Mesendoderm (in vitro differentiated cells): ENCODE results near the gene STAB2.
"Not testable (repeated sequence)": the region's sequence is repeated elsewhere in the genome, so short reads cannot be mapped to it uniquely, and the experiment has no call there.

ENCODE experiments used
- DNase-seq: peaks from one replicate; pipeline ENCODE4 v3.0.0; 2013
- H2AK5ac ChIP-seq: 2 replicates; pipeline ENCODE4 v1.6.1; 2013; ENCODE audit warnings: low read length, inconsistent platforms
- H2BK120ac ChIP-seq: 2 replicates; pipeline ENCODE4 v1.6.1; 2013; ENCODE audit warnings: low read depth, mild to moderate bottlenecking, low read length, moderate library complexity, mixed read lengths
- H2BK15ac ChIP-seq: replicated peaks from 2 replicates; pipeline ENCODE4 v1.6.1; 2013; ENCODE audit warnings: low read depth, mild to moderate bottlenecking, moderate library complexity
- H2BK5ac ChIP-seq: 2 replicates; pipeline ENCODE4 v1.6.1; 2013; ENCODE audit warnings: low read length, inconsistent platforms
- H3K18ac ChIP-seq: 2 replicates; pipeline ENCODE4 v1.6.1; 2013; ENCODE audit warnings: mild to moderate bottlenecking, low read length, mixed read lengths
- H3K23ac ChIP-seq: one replicate; pipeline ENCODE4 v1.6.1; 2013; ENCODE audit warnings: low read length
- H3K27ac ChIP-seq: 2 replicates; pipeline ENCODE4 v1.5.1; 2013; ENCODE audit warnings: low read depth, mild to moderate bottlenecking, inconsistent platforms, low read length, moderate library complexity
- H3K27me3 ChIP-seq: 2 replicates; pipeline ENCODE4 v1.6.1; 2013; ENCODE audit warnings: low read length, control low read depth, mild to moderate bottlenecking, inconsistent platforms; ENCODE audit not compliant: insufficient read depth, poor library complexity
- H3K36me3 ChIP-seq: 2 replicates; pipeline ENCODE4 v1.6.1; 2013; ENCODE audit warnings: low read length, inconsistent platforms; ENCODE audit not compliant: control insufficient read depth, insufficient read depth
- H3K4ac ChIP-seq: one replicate; pipeline ENCODE4 v1.6.1; 2013; ENCODE audit warnings: low read depth, mild to moderate bottlenecking, low read length, moderate library complexity
- H3K4me1 ChIP-seq: 2 replicates; pipeline ENCODE4 v1.6.1; 2013; ENCODE audit warnings: low read depth, low read length, inconsistent platforms; ENCODE audit not compliant: control insufficient read depth
- H3K4me2 ChIP-seq: 2 replicates; pipeline ENCODE4 v1.6.1; 2013; ENCODE audit warnings: low read length
- H3K4me3 ChIP-seq: 2 replicates; pipeline ENCODE4 v1.5.1; 2013; ENCODE audit warnings: mild to moderate bottlenecking, low read length
- H3K56ac ChIP-seq: one replicate; pipeline ENCODE4 v1.6.1; 2013; ENCODE audit warnings: low read length
- H3K79me1 ChIP-seq: 2 replicates; pipeline ENCODE4 v1.6.1; 2013; ENCODE audit warnings: low read length, inconsistent platforms
- H3K79me2 ChIP-seq: 2 replicates; pipeline ENCODE4 v1.6.1; 2013; ENCODE audit warnings: mild to moderate bottlenecking, low read length; ENCODE audit not compliant: control insufficient read depth, insufficient read depth
- H3K9ac ChIP-seq: 2 replicates; pipeline ENCODE4 v1.6.1; 2013; ENCODE audit warnings: low read length, inconsistent platforms
- H4K5ac ChIP-seq: one replicate; pipeline ENCODE4 v1.6.1; 2013; ENCODE audit warnings: low read length
- H4K8ac ChIP-seq: one replicate; pipeline ENCODE4 v1.6.1; 2013; ENCODE audit warnings: low read depth, mild to moderate bottlenecking, control low read depth, low read length, moderate library complexity
- WGBS: extraction: QIAGEN DNeasy Blood & Tissue Kit; methylation state at CpG from one replicate; pipeline ENCODE4 v1.1.7; 2013; ENCODE audit warnings: low lambda C conversion rate, missing lambda C conversion rate; ENCODE audit not compliant: insufficient coverage; ENCODE audit errors: extremely low coverage; 5-methylcytosine and 5-hydroxymethylcytosine counted together

The STAB2 gene

GRCh38 chr12:103645202-103645601 is 58.1 kb downstream of the STAB2 start:
- no peaks in the 10 kb centered on the region for H3K36me3 ChIP-seq
- H3K4me2 ChIP-seq, result no peak overlapping the region
- H3K23ac ChIP-seq, result no peak overlapping the region
- no peak overlapping the region for H3K27ac ChIP-seq
- no peak overlapping the region for H2BK15ac ChIP-seq
- H3K79me1 ChIP-seq, result no peaks in the 10 kb centered on the region
- H2BK5ac ChIP-seq, result no peak overlapping the region
- H3K4me1 ChIP-seq, result no peaks in the 10 kb centered on the region
- H3K9ac ChIP-seq, result no peak overlapping the region
- H3K79me2 ChIP-seq, result no peaks in the 10 kb centered on the region
- no peak overlapping the region for H3K4me3 ChIP-seq
- no peak overlapping the region for H3K56ac ChIP-seq
- H3K4ac ChIP-seq, result no peak overlapping the region
- H4K8ac ChIP-seq, result no peak overlapping the region
- no peak overlapping the region for H2AK5ac ChIP-seq
- H4K5ac ChIP-seq, result no peak overlapping the region
- no CpG with 5 or more reads among the region's 1 CpG for WGBS
- DNase-seq, result no peak
- no peak overlapping the region for H3K18ac ChIP-seq
- H2BK120ac ChIP-seq, result no peak overlapping the region
- H3K27me3 ChIP-seq, result no peaks in the 10 kb centered on the region

GRCh38 chr12:103647267-103647666 is 60.2 kb downstream of the STAB2 start:
- no peaks in the 10 kb centered on the region for H3K4me1 ChIP-seq
- H3K4me2 ChIP-seq, result no peak overlapping the region
- H3K36me3 ChIP-seq, result no peaks in the 10 kb centered on the region
- H4K5ac ChIP-seq, result no peak overlapping the region
- H3K79me1 ChIP-seq, result no peaks in the 10 kb centered on the region
- no CpG with 5 or more reads among the region's 2 CpGs for WGBS
- H3K23ac ChIP-seq, result no peak overlapping the region
- DNase-seq, result no peak
- no peaks in the 10 kb centered on the region for H3K27me3 ChIP-seq
- H2BK15ac ChIP-seq, result no peak overlapping the region
- H3K27ac ChIP-seq, result no peak overlapping the region
- no peak overlapping the region for H3K4ac ChIP-seq
- H3K56ac ChIP-seq, result no peak overlapping the region
- no peak overlapping the region for H4K8ac ChIP-seq
- H3K4me3 ChIP-seq, result no peak overlapping the region
- no peak overlapping the region for H3K18ac ChIP-seq
- no peak overlapping the region for H2AK5ac ChIP-seq
- H2BK120ac ChIP-seq, result no peak overlapping the region
- no peaks in the 10 kb centered on the region for H3K79me2 ChIP-seq
- H2BK5ac ChIP-seq, result no peak overlapping the region
- no peak overlapping the region for H3K9ac ChIP-seq

GRCh38 chr12:103652808-103653207 is 65.7 kb downstream of the STAB2 start:
- no peak overlapping the region for H3K18ac ChIP-seq
- no peaks in the 10 kb centered on the region for H3K79me2 ChIP-seq
- H3K4ac ChIP-seq, result no peak overlapping the region
- no peaks in the 10 kb centered on the region for H3K79me1 ChIP-seq
- H3K56ac ChIP-seq, result no peak overlapping the region
- H2AK5ac ChIP-seq, result no peak overlapping the region
- H3K27ac ChIP-seq, result no peak overlapping the region
- H3K9ac ChIP-seq, result no peak overlapping the region
- no peak overlapping the region for H4K8ac ChIP-seq
- DNase-seq, result no peak
- H3K4me3 ChIP-seq, result no peak overlapping the region
- H3K27me3 ChIP-seq, result no peaks in the 10 kb centered on the region
- no peak overlapping the region for H2BK15ac ChIP-seq
- H3K23ac ChIP-seq, result no peak overlapping the region
- no peak overlapping the region for H4K5ac ChIP-seq
- no peaks in the 10 kb centered on the region for H3K36me3 ChIP-seq
- H2BK5ac ChIP-seq, result no peak overlapping the region
- no peaks in the 10 kb centered on the region for H3K4me1 ChIP-seq
- no peak overlapping the region for H2BK120ac ChIP-seq
- no peak overlapping the region for H3K4me2 ChIP-seq

- H3K4me1 ChIP-seq, H3K4me3 ChIP-seq, H4K8ac ChIP-seq, H2BK120ac ChIP-seq, H3K4ac ChIP-seq, H3K27me3 ChIP-seq, H3K4me2 ChIP-seq, DNase-seq, H2AK5ac ChIP-seq, H3K79me1 ChIP-seq, H3K56ac ChIP-seq, H3K9ac ChIP-seq, H2BK15ac ChIP-seq, H4K5ac ChIP-seq, H3K23ac ChIP-seq, H2BK5ac ChIP-seq, H3K18ac ChIP-seq, H3K79me2 ChIP-seq, H3K36me3 ChIP-seq, H3K27ac ChIP-seq: not testable (repeated sequence)
- WGBS, result no CpG with 5 or more reads among the region's 3 CpGs
Measured at GRCh38 chr12:103653568-103654173, 66.6 kb downstream of the STAB2 start.

GRCh38 chr12:103654816-103655215 is 67.7 kb downstream of the STAB2 start:
- H3K23ac ChIP-seq, result no peak overlapping the region
- no peak overlapping the region for H4K8ac ChIP-seq
- H2BK5ac ChIP-seq, result no peak overlapping the region
- no peak overlapping the region for H3K4me2 ChIP-seq
- WGBS, result no CpG with 5 or more reads among the region's 3 CpGs
- H2BK120ac ChIP-seq, result no peak overlapping the region
- no peaks in the 10 kb centered on the region for H3K36me3 ChIP-seq
- no peak overlapping the region for H2BK15ac ChIP-seq
- no peaks in the 10 kb centered on the region for H3K79me1 ChIP-seq
- H3K4me3 ChIP-seq, result no peak overlapping the region
- H3K79me2 ChIP-seq, result no peaks in the 10 kb centered on the region
- H3K4ac ChIP-seq, result no peak overlapping the region
- H2AK5ac ChIP-seq, result no peak overlapping the region
- H3K27me3 ChIP-seq, result no peaks in the 10 kb centered on the region
- no peaks in the 10 kb centered on the region for H3K4me1 ChIP-seq
- no peak for DNase-seq
- no peak overlapping the region for H3K27ac ChIP-seq
- no peak overlapping the region for H3K56ac ChIP-seq
- H3K18ac ChIP-seq, result no peak overlapping the region
- no peak overlapping the region for H3K9ac ChIP-seq
- H4K5ac ChIP-seq, result no peak overlapping the region

- H3K36me3 ChIP-seq, result no peaks in the 10 kb centered on the region
- H3K79me1 ChIP-seq, result no peaks in the 10 kb centered on the region
- no peak overlapping the region for H2AK5ac ChIP-seq
- H2BK15ac ChIP-seq, result no peak overlapping the region
- H3K27me3 ChIP-seq, result no peaks in the 10 kb centered on the region
- H3K79me2 ChIP-seq, result no peaks in the 10 kb centered on the region
- no peaks in the 10 kb centered on the region for H3K4me1 ChIP-seq
- no peak overlapping the region for H3K4me3 ChIP-seq
- H3K18ac ChIP-seq, result no peak overlapping the region
- H3K23ac ChIP-seq, result no peak overlapping the region
- no peak overlapping the region for H4K8ac ChIP-seq
- no peak overlapping the region for H2BK5ac ChIP-seq
- H3K9ac ChIP-seq, result no peak overlapping the region
- no peak overlapping the region for H3K4ac ChIP-seq
- WGBS, result no CpG with 5 or more reads among the region's 1 CpG
- no peak overlapping the region for H3K56ac ChIP-seq
- no peak for DNase-seq
- H3K4me2 ChIP-seq, result no peak overlapping the region
- no peak overlapping the region for H2BK120ac ChIP-seq
- no peak overlapping the region for H3K27ac ChIP-seq
- H4K5ac ChIP-seq, result no peak overlapping the region
Measured at GRCh38 chr12:103656291-103656690, 69.2 kb downstream of the STAB2 start.
